ENCODE results near the gene STAB1. TPM values are rescaled to one million over a fixed set of nuclear protein-coding genes. Genes with fewer than 3 reads are reported as not detected.

Gene STAB1
- total RNA-seq, 1 donor from 2014 or later: 88.1 TPM

GRCh38 chr3:52537165-52537620 lies 42.1 kb downstream of the STAB1 start:
- DNase-seq (ENCODE audit: missing footprints) (no peak), ATAC-seq (peak; percentile 11)
- intact Hi-C loops (cut with DNase I): loop anchor here (2.0 to 5.0 kb wide), 3 partner anchors 64 to 80 kb away; partner anchors contain the start of gene NISCH

GRCh38 chr3:52537726-52538421 lies 42.7 kb downstream of the STAB1 start:
- intact Hi-C loops (cut with DNase I): loop anchor here (2.0 to 5.0 kb wide), 3 partner anchors 65 to 81 kb away; partner anchors contain the start of gene NISCH
- DNase-seq (ENCODE audit: missing footprints): no peak
- no peak for ATAC-seq

GRCh38 chr3:52539010-52539653 lies 44.0 kb downstream of the STAB1 start:
- DNase-seq (ENCODE audit: missing footprints) (no peak), ATAC-seq (no peak)
- intact Hi-C loops (cut with DNase I): loop anchor here (5.0 kb wide), 2 partner anchors 68 to 82 kb away; partner anchors contain the start of gene NISCH

GRCh38 chr3:52541050-52541449 lies 45.9 kb downstream of the STAB1 start:
- intact Hi-C loops (cut with DNase I): no loop called here
- DNase-seq (ENCODE audit: missing footprints) (no peak), ATAC-seq (no peak)

- intact Hi-C loops (cut with DNase I): no loop called here
- no peak for ATAC-seq
- no peak for DNase-seq (ENCODE audit: missing footprints)
Observed at GRCh38 chr3:52544937-52545336, 49.8 kb downstream of the STAB1 start.

GRCh38 chr3:52546111-52546901 lies 51.2 kb downstream of the STAB1 start:
- ATAC-seq (no peak), DNase-seq (ENCODE audit: missing footprints) (no peak)
- intact Hi-C loops (cut with DNase I): no loop called here

- no peak for ATAC-seq
- DNase-seq (ENCODE audit: missing footprints): no peak
- intact Hi-C loops (cut with DNase I): no loop called here
Observed at GRCh38 chr3:52547143-52547542, 52.0 kb downstream of the STAB1 start.

GRCh38 chr3:52551118-52551517 lies 56.0 kb downstream of the STAB1 start:
- no peak for DNase-seq (ENCODE audit: missing footprints)
- no peak for ATAC-seq
- intact Hi-C loops (cut with DNase I): no loop called here

GRCh38 chr3:52552089-52552488 lies 57.0 kb downstream of the STAB1 start:
- DNase-seq (ENCODE audit: missing footprints): no peak
- intact Hi-C loops (cut with DNase I): no loop called here
- no peak for ATAC-seq

GRCh38 chr3:52554026-52554755 lies 59.1 kb downstream of the STAB1 start:
- intact Hi-C loops (cut with DNase I): no loop called here
- ATAC-seq (no peak), DNase-seq (ENCODE audit: missing footprints) (no peak)

GRCh38 chr3:52555056-52555455 lies 59.9 kb downstream of the STAB1 start:
- intact Hi-C loops (cut with DNase I): no loop called here
- ATAC-seq (no peak), DNase-seq (ENCODE audit: missing footprints) (no peak)

- DNase-seq (ENCODE audit: missing footprints): no peak
- ATAC-seq: no peak
- intact Hi-C loops (cut with DNase I): no loop called here
Observed at GRCh38 chr3:52557011-52557960, 62.1 kb downstream of the STAB1 start.

- ATAC-seq (no peak), DNase-seq (ENCODE audit: missing footprints) (no peak)
- intact Hi-C loops (cut with DNase I): no loop called here
Observed at GRCh38 chr3:52558436-52558835, 63.3 kb downstream of the STAB1 start.

GRCh38 chr3:52561028-52561747 lies 66.0 kb downstream of the STAB1 start:
- no peak for DNase-seq (ENCODE audit: missing footprints)
- peak; percentile 23 for ATAC-seq
- intact Hi-C loops (cut with DNase I): no loop called here

- ATAC-seq (no peak), DNase-seq (ENCODE audit: missing footprints) (no peak)
- intact Hi-C loops (cut with DNase I): no loop called here
Observed at GRCh38 chr3:52563984-52564383, 68.8 kb downstream of the STAB1 start.

GRCh38 chr3:52568069-52568468 lies 72.9 kb downstream of the STAB1 start:
- no peak for ATAC-seq
- intact Hi-C loops (cut with DNase I): no loop called here
- DNase-seq (ENCODE audit: missing footprints): no peak

GRCh38 chr3:52570076-52570475 lies 74.9 kb downstream of the STAB1 start:
- intact Hi-C loops (cut with DNase I): no loop called here
- DNase-seq (ENCODE audit: missing footprints) (no peak), ATAC-seq (no peak)
